Measurements from ENCODE around the gene OR2L8.

Gene OR2L8

GRCh38 chr1:247948558-247948957 is at the start of gene OR2L8:
Gene OR2L8, plus strand, starts transcription at chr1:247948858. Its CDS starts 0 bp downstream, at chr1:247948858.
- DNase-seq = no peak

GRCh38 chr1:247904122-247904521 is 44.5 kb upstream of the OR2L8 start:
- no peak for DNase-seq

- no peak for DNase-seq
These were observed 43.5 kb upstream of the OR2L8 start for GRCh38 chr1:247905181-247905580.

GRCh38 chr1:247905910-247906503 is 42.7 kb upstream of the OR2L8 start:
- DNase-seq = no peak

- DNase-seq = no peak
These were observed 42.1 kb upstream of the OR2L8 start for GRCh38 chr1:247906504-247907047.

GRCh38 chr1:247908766-247909165 is 39.9 kb upstream of the OR2L8 start:
- no peak for DNase-seq

GRCh38 chr1:247913786-247914185 is 34.9 kb upstream of the OR2L8 start:
- no peak for DNase-seq

- no peak for DNase-seq
These were observed 33.6 kb upstream of the OR2L8 start for GRCh38 chr1:247914941-247915662.

GRCh38 chr1:247919952-247920351 is 28.7 kb upstream of the OR2L8 start, which contains the start of gene OR2T8:
Gene OR2T8, plus strand, starts transcription at chr1:247920252. Its CDS starts 766 bp downstream, at chr1:247921018.
- no peak for DNase-seq

GRCh38 chr1:247923941-247924340 is 24.7 kb upstream of the OR2L8 start:
- DNase-seq = no peak

- DNase-seq = no peak
These were observed 23.8 kb upstream of the OR2L8 start, which contains the start of gene OR2AJ1 for GRCh38 chr1:247924868-247925267. Gene OR2AJ1, plus strand, starts transcription at chr1:247924889. Its CDS starts 8,880 bp downstream, at chr1:247933769.

- DNase-seq = no peak
These were observed 14.7 kb upstream of the OR2L8 start for GRCh38 chr1:247933989-247934388.

- no peak for DNase-seq
These were observed 12.9 kb upstream of the OR2L8 start for GRCh38 chr1:247935781-247936180.

GRCh38 chr1:247936415-247936814 is 12.2 kb upstream of the OR2L8 start:
- DNase-seq = no peak

GRCh38 chr1:247936965-247937734 is 11.5 kb upstream of the OR2L8 start:
- DNase-seq = peak; percentile 56

- DNase-seq = no peak
These were observed 6.0 kb upstream of the OR2L8 start for GRCh38 chr1:247942624-247943023.

GRCh38 chr1:247953408-247953807 is 4.8 kb downstream of the OR2L8 start:
- DNase-seq = no peak

- no peak for DNase-seq
These were observed 13.1 kb downstream of the OR2L8 start for GRCh38 chr1:247961791-247962190.

GRCh38 chr1:247962911-247963588 is 14.4 kb downstream of the OR2L8 start:
- no peak for DNase-seq

- no peak for DNase-seq
These were observed 16.3 kb downstream of the OR2L8 start, which contains the start of gene OR2AK2 for GRCh38 chr1:247964933-247965332. Gene OR2AK2, plus strand, starts transcription at chr1:247965233. Its CDS starts 144 bp downstream, at chr1:247965377.

- DNase-seq = no peak
These were observed 18.0 kb downstream of the OR2L8 start for GRCh38 chr1:247966532-247967204.

- no peak for DNase-seq
These were observed 44.3 kb downstream of the OR2L8 start for GRCh38 chr1:247992986-247993385.

Measured in NCI-H1694 treated with DMSO at 0.1 percent for 48 hours (cell line).